Loucy (cell line): ENCODE measurements around the gene MLH1.

Experiments
- H2AFZ ChIP-seq: fragments of 200-600 bp; sonication (generic); 2 replicates; pipeline ENCODE4 v1.6.0; 2016; ENCODE audit warnings: antibody characterized with exemption, mild to moderate bottlenecking, low read length, moderate library complexity
- H3F3A ChIP-seq: fragments of 200-600 bp; 2 replicates; pipeline ENCODE4 v1.6.0; 2016; ENCODE audit warnings: antibody characterized with exemption, low read depth, mild to moderate bottlenecking
- H3K27me3 ChIP-seq: fragments of 200-600 bp; sonication (generic); 2 replicates; pipeline ENCODE4 v1.6.1; 2014; ENCODE audit warnings: low read length, mild to moderate bottlenecking; ENCODE audit not compliant: insufficient read depth, poor library complexity, severe bottlenecking
- H3K36me3 ChIP-seq: fragments of 200-600 bp; sonication (generic); 2 replicates; pipeline ENCODE4 v1.6.1; 2016; ENCODE audit warnings: low read length; ENCODE audit not compliant: insufficient read depth
- H3K4me1 ChIP-seq: fragments of 200-600 bp; sonication (generic); 2 replicates; pipeline ENCODE4 v1.5.1; 2014; ENCODE audit warnings: low read length, mild to moderate bottlenecking; ENCODE audit not compliant: insufficient read depth, poor library complexity, severe bottlenecking
- H3K4me2 ChIP-seq: fragments of 200-600 bp; sonication (generic); 2 replicates; pipeline ENCODE4 v1.6.0; 2014; ENCODE audit warnings: antibody characterized with exemption, low read length, low read depth, mild to moderate bottlenecking; ENCODE audit not compliant: poor library complexity, severe bottlenecking
- H3K4me3 ChIP-seq: fragments of 200-600 bp; sonication (generic); 2 replicates; pipeline ENCODE4 v1.5.1; 2014; ENCODE audit warnings: low read length, mild to moderate bottlenecking, mixed read lengths; ENCODE audit not compliant: poor library complexity, severe bottlenecking
- H3K79me2 ChIP-seq: fragments of 200-600 bp; sonication (generic); 2 replicates; pipeline ENCODE4 v1.6.1; 2014; ENCODE audit warnings: low read length; ENCODE audit not compliant: insufficient read depth
- H3K9ac ChIP-seq: fragments of 200-600 bp; sonication (generic); 2 replicates; pipeline ENCODE4 v1.6.0; 2014; ENCODE audit warnings: mild to moderate bottlenecking, low read depth, low read length, moderate library complexity; ENCODE audit not compliant: poor library complexity, severe bottlenecking
- H3K9me2 ChIP-seq: fragments of 200-600 bp; sonication (generic); replicated peaks from 2 replicates; pipeline ENCODE4 v1.6.1; 2016; ENCODE audit warnings: low read depth, low read length, mixed read lengths
- H3K9me3 ChIP-seq: fragments of 200-600 bp; sonication (generic); 2 replicates; pipeline ENCODE4 v1.6.1; 2014; ENCODE audit warnings: mild to moderate bottlenecking, antibody characterized with exemption, low read length, low read depth; ENCODE audit not compliant: insufficient read depth
- H4K20me1 ChIP-seq: fragments of 200-600 bp; sonication (generic); 2 replicates; pipeline ENCODE4 v1.6.0; 2014; ENCODE audit warnings: antibody characterized with exemption, low read length, mild to moderate bottlenecking; ENCODE audit not compliant: insufficient read depth, poor library complexity, severe bottlenecking
- EZH2phosphoT487 ChIP-seq: fragments of 200-600 bp; IDR thresholded peaks from 2 replicates; pipeline ENCODE4 v1.6.1; 2018; ENCODE audit warnings: antibody characterized with exemption, mild to moderate bottlenecking, moderate library complexity, borderline replicate concordance
- TF ChIP-seq, protein P1 (sequence below): fragments of 200-600 bp; sonication (generic); conservative IDR thresholded peaks from 2 replicates; pipeline ENCODE4 v1.5.1; 2014; ENCODE audit warnings: mild to moderate bottlenecking, antibody characterized with exemption, low read length

MLH1 gene

DNA sequence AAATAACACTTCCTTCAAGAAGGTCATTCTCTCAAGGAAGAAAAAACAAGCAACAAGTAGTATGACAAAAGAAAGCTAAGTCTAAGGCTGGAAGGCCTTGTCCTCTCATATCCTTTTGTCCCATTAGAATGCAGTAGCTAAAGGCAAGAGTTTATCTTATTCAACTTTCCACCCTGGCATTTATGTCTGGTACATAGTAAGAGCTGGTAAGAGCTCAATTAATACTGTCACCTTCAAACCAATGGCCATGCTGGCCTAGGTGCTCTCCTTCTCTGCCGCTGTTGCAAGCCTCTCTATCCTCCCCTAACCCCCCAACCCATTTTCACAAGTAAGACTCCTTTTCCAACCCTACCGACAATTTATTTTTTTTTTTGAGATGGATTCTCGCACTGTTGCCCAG lies 99.2 kb downstream of the MLH1 start:
- H3K36me3 ChIP-seq: peaks cover 12% of the 10 kb centered on the region; the same call in 1 of the 2 replicates
- no peaks in the 10 kb centered on the region for H3K9me2 ChIP-seq
- no peak overlapping the region for H3K4me2 ChIP-seq
- no peak overlapping the region for H2AFZ ChIP-seq
- no peaks in the 10 kb centered on the region for H3K27me3 ChIP-seq
- H4K20me1 ChIP-seq: no peaks in the 10 kb centered on the region
- H3K9ac ChIP-seq: no peak overlapping the region
- H3K9me3 ChIP-seq: no peaks in the 10 kb centered on the region
- H3K4me3 ChIP-seq: no peak overlapping the region
- H3K79me2 ChIP-seq: no peaks in the 10 kb centered on the region
- no peak for TF ChIP-seq EZH2phosphoT487
- TF ChIP-seq, protein P1, sequence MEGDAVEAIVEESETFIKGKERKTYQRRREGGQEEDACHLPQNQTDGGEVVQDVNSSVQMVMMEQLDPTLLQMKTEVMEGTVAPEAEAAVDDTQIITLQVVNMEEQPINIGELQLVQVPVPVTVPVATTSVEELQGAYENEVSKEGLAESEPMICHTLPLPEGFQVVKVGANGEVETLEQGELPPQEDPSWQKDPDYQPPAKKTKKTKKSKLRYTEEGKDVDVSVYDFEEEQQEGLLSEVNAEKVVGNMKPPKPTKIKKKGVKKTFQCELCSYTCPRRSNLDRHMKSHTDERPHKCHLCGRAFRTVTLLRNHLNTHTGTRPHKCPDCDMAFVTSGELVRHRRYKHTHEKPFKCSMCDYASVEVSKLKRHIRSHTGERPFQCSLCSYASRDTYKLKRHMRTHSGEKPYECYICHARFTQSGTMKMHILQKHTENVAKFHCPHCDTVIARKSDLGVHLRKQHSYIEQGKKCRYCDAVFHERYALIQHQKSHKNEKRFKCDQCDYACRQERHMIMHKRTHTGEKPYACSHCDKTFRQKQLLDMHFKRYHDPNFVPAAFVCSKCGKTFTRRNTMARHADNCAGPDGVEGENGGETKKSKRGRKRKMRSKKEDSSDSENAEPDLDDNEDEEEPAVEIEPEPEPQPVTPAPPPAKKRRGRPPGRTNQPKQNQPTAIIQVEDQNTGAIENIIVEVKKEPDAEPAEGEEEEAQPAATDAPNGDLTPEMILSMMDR: no peak
- H3K4me1 ChIP-seq: peaks cover 10% of the 10 kb centered on the region
- no peaks in the 10 kb centered on the region for H3F3A ChIP-seq

DNA sequence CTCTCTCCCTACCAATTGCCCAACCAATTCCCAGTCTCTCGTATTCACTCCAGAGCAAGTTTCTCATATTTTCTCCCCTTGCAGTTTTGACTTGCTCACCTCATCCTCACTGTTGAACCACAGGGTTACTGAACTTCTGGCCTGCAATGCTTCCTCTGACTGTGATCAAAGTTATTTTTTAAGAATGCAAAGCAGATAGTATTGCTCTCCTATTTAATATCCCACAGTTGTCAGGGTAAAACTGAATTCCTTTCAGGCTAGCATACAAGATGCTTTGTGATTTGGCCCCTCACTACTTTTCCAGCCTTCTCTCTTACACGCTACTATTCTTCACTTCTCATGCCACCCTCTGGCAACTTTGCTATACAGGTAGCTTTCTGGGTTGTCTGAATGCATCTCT lies 100.2 kb downstream of the MLH1 start:
- H3K4me1 ChIP-seq: peaks cover 10% of the 10 kb centered on the region
- no peak overlapping the region for H3K4me2 ChIP-seq
- TF ChIP-seq EZH2phosphoT487: no peak
- no peaks in the 10 kb centered on the region for H4K20me1 ChIP-seq
- no peaks in the 10 kb centered on the region for H3K9me2 ChIP-seq
- no peaks in the 10 kb centered on the region for H3F3A ChIP-seq
- H3K4me3 ChIP-seq: no peak overlapping the region
- no peaks in the 10 kb centered on the region for H3K27me3 ChIP-seq
- peaks cover 12% of the 10 kb centered on the region; the same call in 1 of the 2 replicates for H3K36me3 ChIP-seq
- H3K9ac ChIP-seq: no peak overlapping the region
- H3K79me2 ChIP-seq: no peaks in the 10 kb centered on the region
- H2AFZ ChIP-seq: no peak overlapping the region
- H3K9me3 ChIP-seq: no peaks in the 10 kb centered on the region

DNA sequence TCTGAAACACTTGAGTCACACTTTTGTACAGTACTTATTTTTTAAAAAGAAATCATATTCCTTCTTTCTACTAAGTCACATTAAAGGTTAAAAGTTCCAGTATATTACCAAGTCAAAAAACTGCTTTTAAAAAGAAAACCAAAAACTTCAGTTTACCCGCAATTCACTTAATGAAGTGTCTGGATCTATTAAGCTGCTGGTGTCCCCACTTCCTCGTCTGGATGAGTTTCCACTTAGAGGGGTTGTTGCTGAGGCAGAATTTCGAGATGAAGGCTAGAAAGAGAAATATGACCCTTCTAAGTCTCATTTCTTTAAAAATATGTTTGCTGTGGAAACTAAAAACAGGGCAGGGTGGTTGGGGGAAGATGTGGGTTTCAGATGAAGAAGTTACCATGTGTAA lies 101.3 kb downstream of the MLH1 start:
- Histone ChIP-seq H3K79me2 (no peaks in the 10 kb centered on the region), H3K4me1 (peaks cover 12% of the 10 kb centered on the region), H3F3A (no peaks in the 10 kb centered on the region), H2AFZ (no peak overlapping the region), H3K9ac (no peak overlapping the region), H3K36me3 (peaks cover 10% of the 10 kb centered on the region; the same call in 1 of the 2 replicates), H4K20me1 (no peaks in the 10 kb centered on the region), H3K4me3 (no peak overlapping the region), H3K4me2 (no peak overlapping the region), H3K9me2 (no peaks in the 10 kb centered on the region), H3K27me3 (no peaks in the 10 kb centered on the region), H3K9me3 (no peaks in the 10 kb centered on the region)
- TF ChIP-seq, protein P1: no peak
- no peak for TF ChIP-seq EZH2phosphoT487

DNA sequence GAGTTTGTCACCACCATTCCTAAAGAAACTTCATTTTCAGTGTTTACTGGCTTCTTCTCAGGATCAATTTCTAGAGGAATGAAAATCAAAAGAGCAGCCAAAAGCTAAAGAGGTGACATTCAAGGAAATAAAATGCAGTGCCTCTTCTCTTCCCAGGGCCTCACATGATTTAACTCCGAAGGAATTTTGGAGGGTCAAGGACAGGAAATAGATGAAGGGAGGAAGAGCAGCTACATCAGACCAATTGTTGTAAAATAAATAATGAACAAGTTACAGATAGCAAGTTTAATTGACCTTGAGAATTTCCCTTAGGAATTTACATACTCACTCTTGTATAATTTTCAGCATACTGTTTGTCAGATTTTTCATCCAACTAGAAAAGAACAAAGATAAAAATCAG lies 103.0 kb downstream of the MLH1 start:
- Histone ChIP-seq H3K9ac (no peak overlapping the region), H3F3A (no peaks in the 10 kb centered on the region), H3K4me2 (no peak overlapping the region), H3K4me1 (peaks cover 13% of the 10 kb centered on the region), H3K79me2 (no peaks in the 10 kb centered on the region), H3K9me2 (no peaks in the 10 kb centered on the region), H3K36me3 (peaks cover 6% of the 10 kb centered on the region; the same call in 1 of the 2 replicates), H2AFZ (no peak overlapping the region), H4K20me1 (no peaks in the 10 kb centered on the region), H3K4me3 (no peak overlapping the region), H3K9me3 (no peaks in the 10 kb centered on the region), H3K27me3 (no peaks in the 10 kb centered on the region)
- TF ChIP-seq, protein P1: no peak
- no peak for TF ChIP-seq EZH2phosphoT487
